Stimulated activated CD8-positive, alpha-beta memory T cell treated with anti-CD3 and anti-CD28 coated beads, Interleukin-15, amount 100 ng/mL, for 4 hours (primary cell): Measurements from ENCODE around the gene DDHD1.
"Not testable (repeated sequence)": the region's sequence is repeated elsewhere in the genome, so short reads cannot be mapped to it uniquely, and the experiment has no call there.

Source experiments
- DNase-seq, 2 donors: peaks; one replicate each; pipeline ENCODE4 v3.0.0-alpha.2; 2020; ENCODE audit warnings: low read depth in 2 of 2

The DDHD1 gene

DNA sequence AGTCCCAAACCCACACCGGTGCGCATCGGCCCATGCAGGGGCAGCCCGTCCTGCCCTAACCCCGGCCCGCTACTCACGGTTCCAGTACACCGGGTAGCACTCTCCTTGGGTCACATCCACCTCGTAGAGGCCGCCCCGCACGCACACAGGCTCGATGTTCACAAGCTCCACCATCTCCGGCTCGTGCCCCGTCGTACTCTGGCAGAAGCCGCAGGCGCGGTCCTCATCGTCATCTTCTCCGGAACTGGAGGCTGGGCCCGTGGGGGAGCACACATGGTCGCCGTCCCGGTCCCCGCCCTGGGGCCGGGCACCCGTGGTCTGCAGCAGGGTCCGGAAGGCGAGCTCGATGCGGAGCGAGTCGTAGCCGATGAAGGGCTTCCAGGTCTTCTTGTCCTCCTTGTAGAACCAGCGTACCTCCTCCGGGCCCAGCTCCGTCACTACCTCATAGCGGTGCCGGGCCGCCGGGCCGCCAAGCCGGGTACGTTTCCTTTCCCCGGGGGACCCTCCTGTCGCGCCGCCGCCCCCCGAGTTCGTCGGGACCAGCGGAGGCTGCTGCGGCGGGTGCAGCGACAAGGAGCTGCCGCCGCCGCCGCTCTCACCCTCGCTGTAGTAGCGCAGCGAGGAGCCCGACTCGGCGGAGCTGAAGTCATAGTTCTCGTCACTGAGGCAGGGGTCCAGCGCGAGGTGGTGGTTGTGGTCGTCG is 788 bp downstream of the DDHD1 start:
- peak; percentile 43 to 49 for DNase-seq

DNA sequence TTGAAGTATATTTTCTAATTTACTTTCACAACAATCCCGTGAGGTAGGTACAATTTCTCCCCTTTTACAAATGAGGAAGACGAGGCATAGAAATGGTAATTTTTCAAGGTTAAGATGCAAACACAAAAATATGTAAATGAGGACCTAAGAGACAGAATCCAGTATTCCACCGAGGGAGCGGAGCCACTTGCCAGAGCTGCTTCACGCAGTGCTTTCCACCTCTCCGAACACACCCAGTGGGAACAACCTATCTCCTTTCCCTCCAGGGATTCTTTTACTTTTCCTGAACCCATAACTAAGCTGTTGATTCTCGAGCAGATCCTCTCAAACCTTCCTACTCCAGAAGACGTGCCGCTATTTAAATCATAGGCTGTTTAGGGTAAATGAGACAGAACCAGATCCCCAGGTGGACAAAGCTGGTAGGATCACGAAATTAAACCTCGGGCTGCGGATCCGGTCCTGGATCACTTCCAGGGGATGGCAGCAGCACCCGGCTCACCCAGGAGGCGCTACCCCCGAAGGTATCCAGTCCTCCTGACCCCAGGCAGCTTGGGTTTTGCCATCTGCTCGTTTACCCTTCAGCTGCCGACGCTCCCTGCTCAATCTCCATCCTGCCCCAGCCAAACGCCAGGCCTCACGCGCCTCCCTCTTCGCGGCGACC is 1.5 kb downstream of the DDHD1 start:
- DNase-seq = peak in 1 of 2 donors; percentile 1

DNA sequence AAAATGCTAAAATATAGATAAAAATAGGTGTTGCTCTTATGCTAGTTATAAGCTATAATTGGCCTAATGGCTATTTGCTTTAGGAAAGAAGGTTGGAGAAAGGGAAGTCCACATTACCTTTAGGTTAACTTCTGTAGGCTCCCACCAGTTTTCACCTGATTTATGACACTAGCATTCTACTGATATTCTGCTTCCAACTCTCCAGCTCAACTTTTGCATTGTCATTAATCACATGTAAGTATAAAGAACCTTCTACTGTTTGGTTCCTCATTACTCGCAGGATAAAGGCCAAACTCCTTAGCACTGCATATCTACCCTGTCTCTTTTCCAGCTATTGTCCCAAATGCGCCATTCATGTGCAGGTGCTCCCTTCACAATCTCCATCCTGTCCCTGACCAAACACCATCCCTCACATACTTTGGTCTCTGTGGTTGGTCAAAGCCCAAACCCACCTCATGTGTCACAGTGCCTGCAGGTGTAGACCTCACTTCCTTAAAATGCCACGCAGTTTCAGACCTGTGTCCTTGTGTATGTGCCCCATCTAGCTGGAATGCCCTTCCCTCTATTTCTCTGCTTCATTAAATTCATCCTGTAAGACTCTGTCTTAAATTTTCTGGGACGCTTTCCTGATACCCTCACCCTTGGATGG is 3.3 kb downstream of the DDHD1 start:
- DNase-seq = no peak

DNA sequence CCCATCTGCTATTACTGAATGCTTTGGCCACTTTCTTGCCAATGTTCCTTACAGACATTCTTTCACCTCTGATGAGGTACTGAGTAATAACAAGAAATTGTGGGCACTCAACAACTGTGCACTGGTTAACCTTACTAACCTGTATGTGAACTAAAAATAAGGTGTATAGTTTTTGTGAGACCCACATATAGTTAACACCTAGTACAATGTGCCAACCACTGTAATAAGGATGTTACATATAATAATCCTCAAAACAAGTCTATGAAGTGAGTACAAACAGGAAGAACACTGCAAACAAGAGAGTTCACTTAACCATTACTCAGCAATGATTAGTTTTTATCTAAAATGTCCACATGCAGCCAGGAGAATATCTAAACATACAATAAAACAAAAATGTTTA is 4.5 kb downstream of the DDHD1 start:
- DNase-seq = no peak

DNA sequence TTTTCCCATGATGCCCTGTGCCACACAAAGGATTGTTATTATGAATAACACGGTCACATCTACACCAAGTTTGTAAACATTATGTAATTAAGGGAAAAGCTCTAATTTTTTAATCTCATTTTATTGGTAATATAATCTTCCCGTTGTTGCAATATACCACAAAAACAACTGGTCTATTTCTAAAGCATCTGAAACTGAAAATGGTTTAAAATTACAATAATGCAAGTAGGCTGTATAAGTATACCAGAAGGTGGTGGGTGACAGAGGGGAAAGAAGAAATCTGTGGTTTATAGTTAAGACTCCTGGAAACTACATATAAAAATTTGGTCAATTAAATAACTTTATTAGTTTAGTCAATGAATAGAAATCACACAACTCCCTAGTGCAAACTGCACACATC is 5.2 kb downstream of the DDHD1 start:
- no peak for DNase-seq

DNA sequence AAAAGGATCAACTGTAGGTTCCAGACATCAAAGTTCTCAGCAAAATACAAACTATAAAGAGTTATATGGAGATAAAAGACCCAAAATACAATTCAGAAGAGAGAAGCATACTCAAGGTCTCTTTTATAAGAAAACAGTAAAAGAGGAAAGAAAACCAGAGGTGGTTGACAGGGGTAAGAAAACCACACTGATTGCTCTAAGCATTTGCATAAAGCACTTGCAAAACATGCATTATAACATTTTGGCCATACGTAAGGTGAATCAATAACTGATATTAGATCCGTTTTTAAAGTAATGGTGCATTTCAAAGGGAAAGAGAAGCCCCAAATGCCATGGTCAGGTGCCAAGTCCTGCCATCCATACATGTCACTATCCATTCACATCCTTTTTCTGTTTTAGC is 5.9 kb downstream of the DDHD1 start:
- no peak for DNase-seq

DNA sequence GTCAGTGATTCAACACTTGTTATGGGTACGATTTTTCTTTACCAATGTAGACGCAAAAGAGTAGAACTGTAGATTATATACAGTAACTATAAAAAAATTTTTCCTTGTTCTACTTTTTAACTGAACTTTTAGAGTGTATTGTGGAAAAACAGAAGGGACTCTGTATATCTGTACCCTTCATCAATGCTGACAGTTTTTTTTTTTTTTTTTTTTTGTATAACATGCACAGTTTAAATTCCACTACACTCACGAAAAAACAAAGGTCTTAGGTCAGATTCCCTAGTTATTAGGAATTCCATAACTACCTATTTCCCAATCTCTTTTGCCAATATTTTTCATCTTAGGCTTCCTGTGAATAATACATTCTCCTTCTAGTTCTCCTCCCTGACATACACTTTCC is 6.4 kb downstream of the DDHD1 start:
- no peak for DNase-seq

DNA sequence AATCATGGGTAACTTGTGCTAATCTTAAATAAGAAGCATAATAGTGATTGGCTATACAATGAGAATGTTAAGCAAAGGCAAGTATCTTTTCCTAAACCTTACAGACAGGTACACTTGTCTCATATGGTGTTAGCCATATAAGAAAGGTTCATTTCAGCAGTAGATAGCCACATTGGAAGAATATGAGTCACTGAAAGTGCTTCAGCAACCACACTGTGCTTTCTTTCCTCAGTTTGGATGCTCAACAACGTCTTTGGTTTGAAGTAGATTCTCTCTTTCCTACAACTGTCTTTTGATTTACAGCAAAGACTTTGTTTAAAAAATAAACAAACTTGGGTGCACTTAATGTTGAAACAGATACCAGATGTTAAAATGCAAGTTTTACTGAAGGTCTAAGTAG is 8.9 kb downstream of the DDHD1 start:
- DNase-seq = no peak

DNA sequence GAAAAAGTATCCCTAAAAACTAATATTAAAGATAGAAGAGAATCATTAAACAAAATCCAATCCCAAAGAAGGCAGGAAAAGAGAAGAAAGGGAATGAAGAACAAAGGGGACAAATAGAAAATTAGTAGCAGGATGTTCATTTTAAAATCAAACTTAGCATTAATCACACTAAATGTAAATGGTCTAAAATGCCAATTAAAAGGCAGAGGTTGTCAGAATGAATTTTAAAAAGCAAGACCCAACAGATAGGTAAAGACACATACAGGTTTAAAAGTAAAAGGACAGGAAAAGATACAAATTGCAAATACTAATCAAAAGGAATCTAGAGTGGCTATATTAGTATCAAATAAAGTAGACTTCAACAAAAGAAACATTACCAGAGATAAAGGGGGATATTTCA is 12.5 kb downstream of the DDHD1 start:
- no peak for DNase-seq

DNA sequence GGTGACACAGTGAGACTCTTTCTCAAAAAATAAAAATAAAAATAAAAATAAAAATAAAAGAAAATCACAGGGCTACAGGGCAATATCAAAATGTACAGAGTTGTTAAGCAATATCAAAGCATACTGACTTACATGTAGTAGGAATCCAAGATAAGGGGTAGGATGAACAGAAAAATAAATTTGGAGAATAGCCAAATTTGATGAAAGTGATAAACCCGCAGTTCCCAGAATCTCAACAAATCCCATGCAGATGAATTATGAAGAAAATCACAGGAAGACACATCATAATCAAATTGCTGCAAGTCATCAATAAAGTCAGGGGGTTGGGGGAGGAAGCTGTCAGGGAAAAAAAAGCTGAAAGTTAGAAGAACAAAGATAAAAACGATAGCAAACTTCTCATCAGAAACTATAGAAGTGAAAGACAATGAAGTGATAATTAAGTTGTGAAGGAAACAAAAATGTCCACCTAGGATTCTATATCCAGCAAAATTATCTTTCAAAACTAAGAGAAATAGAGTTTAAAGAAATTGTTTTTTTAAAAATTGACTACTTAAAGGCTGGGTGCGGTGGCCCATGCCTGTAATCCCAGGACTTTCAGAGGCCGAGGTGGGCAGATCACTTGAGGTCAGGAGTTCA is 15.4 kb downstream of the DDHD1 start:
- no peak for DNase-seq

DNA sequence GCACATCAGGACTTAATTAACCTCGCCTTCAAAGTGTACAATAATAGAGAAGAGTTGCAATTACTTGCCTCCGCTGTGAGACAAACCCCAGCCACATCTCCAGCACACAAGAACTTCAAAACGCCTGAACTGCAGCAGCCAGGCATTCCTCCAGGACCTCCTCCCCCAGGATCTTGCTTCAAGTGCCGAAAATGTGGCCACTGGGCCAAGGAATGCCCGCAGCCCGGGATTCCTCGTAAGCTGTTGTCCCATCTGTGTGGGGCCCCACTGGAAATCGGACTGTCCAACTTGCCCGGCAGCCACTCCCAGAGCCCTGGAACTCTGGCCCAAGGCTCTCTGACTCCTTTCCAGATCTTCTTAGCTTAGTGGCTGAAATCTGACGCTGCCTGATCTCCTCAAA is 22.6 kb downstream of the DDHD1 start:
- not testable (repeated sequence) for DNase-seq

DNA sequence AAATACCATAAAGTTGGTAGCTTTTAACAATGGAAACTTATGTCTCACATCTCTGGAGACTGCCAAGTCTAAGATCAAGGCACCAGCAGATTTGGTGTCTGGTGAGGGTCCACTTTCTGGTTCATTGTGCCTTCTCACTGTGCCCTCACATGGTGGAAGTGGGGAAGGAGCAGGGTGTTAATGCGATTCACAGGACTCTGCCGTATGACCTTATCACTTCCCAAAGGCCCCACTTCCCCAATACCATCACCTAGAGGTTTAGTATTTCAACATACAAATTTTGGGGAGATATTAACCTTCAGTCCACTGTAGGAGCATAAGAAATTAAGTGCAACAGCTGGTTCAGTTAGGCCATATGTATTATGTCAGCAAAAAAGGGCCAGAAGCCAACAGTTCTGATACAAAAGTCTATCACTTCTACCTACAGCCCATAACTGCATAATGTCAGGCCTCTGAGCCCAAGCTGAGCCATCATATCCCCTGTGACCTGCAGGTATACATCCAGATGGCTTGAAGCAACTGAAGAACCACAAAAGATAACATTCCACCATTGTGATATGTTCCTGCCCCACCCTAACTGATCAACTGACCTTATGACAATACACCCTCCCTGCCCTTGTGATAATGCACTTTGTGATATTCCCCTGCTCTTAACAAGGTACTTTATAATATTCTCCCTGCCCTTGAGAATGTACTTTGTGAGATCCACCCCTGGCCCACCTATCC is 24.7 kb downstream of the DDHD1 start:
- DNase-seq = no peak

DNA sequence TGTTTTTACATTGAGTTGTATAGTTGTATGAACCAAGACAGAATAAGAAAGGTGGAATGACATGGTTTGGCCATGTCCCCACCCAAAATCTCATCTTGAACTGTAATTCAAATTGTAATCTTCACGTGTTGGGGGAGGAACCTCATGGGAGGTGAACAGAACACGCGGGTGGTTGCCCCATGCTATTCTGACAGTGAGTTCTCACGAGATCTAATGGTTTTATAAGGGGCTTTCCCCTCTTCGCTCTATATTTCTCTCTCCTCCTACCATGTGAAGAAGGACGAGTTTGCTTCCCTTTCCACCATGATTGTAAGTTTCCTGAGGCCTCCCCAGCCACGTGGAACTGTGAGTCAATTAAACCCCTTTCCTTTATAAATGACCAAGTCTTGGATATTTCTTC is 25.3 kb downstream of the DDHD1 start:
- no peak for DNase-seq

DNA sequence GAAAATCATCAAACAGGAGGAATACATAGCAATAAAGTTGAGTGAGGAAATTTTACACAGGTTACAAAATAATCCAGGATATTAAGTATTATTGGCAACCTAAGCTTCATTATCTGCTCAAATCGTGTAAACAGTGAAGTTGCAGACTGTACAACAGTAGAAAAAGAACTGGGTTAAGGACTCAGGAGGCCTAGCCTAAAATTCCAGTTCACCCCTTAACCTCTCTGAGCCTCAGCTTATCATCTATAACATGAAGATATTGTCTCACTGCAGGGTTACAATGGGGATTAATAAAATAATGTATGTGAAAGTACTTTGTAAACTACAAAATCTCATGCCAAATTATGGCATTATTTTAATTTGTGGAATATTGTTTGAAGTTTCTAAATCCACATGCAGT is 26.0 kb downstream of the DDHD1 start:
- no peak for DNase-seq

DNA sequence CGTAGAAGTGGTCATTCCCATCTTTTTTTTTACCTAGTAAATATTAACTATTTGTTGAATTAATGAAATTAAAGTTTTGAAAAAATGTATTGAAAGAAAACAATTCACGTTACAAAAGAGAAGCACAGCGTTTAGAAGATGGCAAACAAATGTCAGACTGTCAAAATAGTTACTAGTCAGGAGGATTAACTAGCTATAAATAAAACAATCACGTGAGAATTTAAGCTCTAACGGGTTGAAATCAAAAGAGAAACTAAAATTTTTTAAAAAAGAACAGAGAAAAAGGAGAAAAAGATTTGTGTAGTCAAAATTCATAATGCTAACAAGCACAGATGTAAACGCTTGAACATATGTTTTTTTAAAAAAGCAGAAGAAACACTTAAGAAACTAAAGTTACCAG is 26.4 kb downstream of the DDHD1 start:
- DNase-seq = no peak

DNA sequence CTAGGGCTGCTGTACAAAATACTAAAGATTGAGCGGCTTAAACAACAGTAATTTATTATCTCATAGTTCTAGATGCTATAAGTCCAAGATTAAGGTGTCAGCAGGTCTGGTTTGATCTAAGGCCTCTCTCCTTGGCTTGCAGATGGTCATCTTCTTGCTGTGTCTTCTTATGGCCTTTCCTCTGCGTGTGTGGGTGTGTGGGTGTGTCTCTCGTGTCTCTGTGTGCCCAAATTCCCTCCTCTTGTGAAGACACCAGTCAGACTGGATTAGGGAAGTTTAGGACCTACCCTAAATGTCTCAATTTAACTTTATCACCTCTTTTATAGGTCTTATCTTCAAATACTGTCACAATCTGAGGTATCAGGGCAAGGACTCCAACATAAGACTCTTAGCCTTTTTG is 28.3 kb downstream of the DDHD1 start:
- DNase-seq = no peak

DNA sequence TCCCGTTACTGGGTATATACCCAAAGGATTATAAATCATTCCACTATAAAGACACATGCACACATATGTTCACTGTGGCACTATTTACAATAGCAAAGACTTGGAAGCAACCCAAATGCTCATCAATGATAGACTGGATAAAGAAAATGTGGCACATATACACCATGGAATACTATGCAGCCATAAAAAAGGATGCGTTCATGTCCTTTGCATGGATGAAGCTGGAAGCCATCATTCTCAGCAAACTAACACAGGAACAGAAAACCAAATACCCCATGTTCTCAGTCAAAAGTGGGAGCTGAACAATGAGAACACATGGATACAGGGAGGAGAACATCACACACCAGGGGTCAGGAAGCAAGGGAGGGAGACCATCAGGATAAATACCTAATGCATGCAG is 31.7 kb downstream of the DDHD1 start:
- not testable (repeated sequence) for DNase-seq

DNA sequence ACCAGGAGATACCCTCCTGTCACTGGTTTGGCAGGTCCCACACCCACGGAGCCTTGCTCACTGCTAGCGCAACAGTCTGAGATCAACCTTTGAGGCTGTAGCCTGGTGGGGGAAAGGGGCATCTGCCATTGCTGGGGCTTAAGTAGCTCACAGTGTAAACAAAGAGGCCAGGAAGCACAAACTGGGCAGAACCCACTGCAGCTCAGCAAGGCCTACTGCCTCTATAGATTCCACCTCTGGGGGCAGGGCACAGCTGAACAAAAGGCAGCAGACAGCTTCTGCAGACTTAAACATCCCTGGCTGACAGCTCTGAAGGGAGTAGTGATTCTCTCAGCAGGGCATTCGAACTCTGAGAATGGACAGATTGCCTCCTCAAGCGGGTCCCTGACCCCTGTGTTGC is 35.6 kb downstream of the DDHD1 start:
- not testable (repeated sequence) for DNase-seq

DNA sequence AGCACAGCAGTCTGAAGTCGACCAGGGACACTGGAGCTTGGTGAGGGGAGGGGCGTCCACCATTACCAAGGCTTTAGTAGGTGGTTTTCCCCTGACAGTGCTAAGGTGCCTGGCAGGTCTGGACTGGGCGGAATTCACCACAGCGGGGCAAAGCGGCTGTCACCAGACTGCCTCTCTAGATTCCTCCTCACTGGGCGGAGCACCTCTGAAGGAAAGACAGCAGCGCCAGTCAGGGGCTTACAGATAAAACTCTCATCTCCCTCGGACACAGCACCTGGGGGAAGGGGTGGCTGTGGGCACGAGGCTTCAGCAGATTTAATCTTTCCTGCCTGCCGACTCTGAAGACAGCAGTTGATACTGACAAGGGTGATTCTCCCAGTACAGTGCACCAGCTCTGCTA is 39.1 kb downstream of the DDHD1 start:
- no peak for DNase-seq

DNA sequence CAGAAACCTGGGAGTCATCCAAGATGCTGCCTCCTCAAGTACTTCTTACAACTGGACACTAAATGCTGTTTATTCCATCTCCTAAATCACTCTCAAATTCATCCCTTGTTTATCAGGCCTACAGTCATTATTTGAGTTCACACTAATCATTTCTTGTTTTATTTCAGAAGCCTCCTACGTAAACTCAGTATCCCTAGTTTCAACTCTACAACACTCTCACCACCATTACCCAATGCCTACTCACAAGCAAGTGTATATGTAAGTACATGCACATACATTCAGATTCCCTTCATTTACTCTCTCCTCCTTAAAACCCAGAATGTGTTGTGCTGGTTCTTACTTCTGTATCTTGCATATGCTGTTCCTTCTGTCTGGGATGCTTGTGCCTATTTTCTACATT is 43.0 kb downstream of the DDHD1 start:
- DNase-seq = no peak

DNA sequence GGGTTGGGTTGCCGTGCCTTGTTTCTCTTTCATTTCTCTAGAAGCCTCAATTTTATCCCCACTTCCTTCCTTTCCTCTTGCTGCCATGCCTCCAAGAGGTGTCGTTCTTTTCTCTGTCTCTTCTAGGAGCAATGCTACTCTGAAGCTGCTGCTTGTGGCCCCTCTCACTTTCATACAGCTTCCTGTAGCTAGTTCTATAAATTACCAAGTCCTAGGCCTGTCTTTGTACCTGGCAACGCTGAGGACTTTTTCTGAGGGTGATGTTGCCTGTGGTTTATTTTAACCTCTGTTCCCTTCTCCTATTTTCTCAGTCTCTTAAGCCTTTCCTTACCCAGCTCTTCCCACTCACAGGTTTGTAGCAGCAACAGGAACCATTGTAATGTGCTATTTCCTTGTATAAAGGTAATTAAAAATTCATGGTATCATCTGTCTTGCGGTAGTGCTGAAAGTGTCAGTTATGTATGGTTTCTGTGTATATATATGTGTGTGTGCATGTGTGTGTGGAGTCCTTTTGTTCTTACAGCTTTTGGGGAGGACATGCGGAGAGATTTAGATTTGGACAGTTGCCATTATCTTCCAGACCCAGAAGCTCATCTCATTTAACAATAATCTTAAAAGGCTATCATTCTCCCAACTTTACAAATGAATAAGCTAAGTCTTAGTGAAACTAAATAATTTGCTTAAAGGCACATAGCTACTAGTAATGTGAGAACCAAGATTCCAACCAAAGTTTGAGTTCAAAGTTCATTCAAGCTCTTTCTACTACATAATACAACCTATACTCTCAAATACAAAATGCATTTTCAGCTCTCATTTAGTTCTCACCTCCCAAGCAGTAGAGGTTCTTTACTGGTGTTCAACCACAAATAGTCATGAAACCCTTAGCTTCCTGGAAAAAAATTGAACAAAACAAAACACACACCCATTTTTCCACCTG is 43.8 kb downstream of the DDHD1 start:
- DNase-seq = peak in 1 of 2 donors; percentile 33
